Mesothelial cell of epicardium (in vitro differentiated cells): ENCODE data around the gene BBS9. TPM values are rescaled to one million over a fixed set of nuclear protein-coding genes. Genes with fewer than 3 reads are reported as not detected.

ENCODE experiments used
- DNase-seq, 2 experiments: peaks; one replicate each; pipeline ENCODE4 v3.0.0; 2021; ENCODE audit warnings: low spot score in 2 of 2; ENCODE audit not compliant: unreplicated experiment in 2 of 2
- H3K27ac Mint-ChIP-seq: 2 replicates; pipeline ENCODE4 v1.8.0; 2021; ENCODE audit warnings: mixed read lengths
- H3K27me3 Mint-ChIP-seq: 2 replicates; pipeline ENCODE4 v1.8.0; 2021; ENCODE audit warnings: low read depth, mixed read lengths
- H3K36me3 Mint-ChIP-seq: 2 replicates; pipeline ENCODE4 v1.8.0; 2021; ENCODE audit warnings: mixed read lengths
- H3K4me1 Mint-ChIP-seq: 2 replicates; pipeline ENCODE4 v1.8.0; 2021; ENCODE audit warnings: mixed read lengths
- H3K4me3 Mint-ChIP-seq: 2 replicates; pipeline ENCODE4 v1.8.0; 2021; ENCODE audit warnings: mild to moderate bottlenecking, moderate library complexity, mixed read lengths
- H3K9me3 Mint-ChIP-seq: 2 replicates; pipeline ENCODE4 v1.8.0; 2021; ENCODE audit warnings: mixed read lengths
- CTCF ChIP-seq: fragments of 200-600 bp; sonication (generic); IDR thresholded peaks from one replicate; pipeline ENCODE4 v1.5.0; 2021; ENCODE audit warnings: antibody characterized with exemption; ENCODE audit not compliant: unreplicated experiment
- total RNA-seq: library from RNA; stranded (reverse); gene quantifications from 3 replicates; pipeline ENCODE4 v1.2.1, GENCODE V29; 2021

BBS9 gene
- total RNA-seq, 1 donor from 2014 or later, result 26.9 TPM

GRCh38 chr7:33220231-33220630 lies 90.9 kb downstream of the BBS9 start:
- H3K9me3 Mint-ChIP-seq, result peaks cover 19% of the 10 kb centered on the region

GRCh38 chr7:33221390-33221789 lies 92.0 kb downstream of the BBS9 start:
- H3K4me1 Mint-ChIP-seq, result no peaks in the 10 kb centered on the region
- H3K36me3 Mint-ChIP-seq, result peaks cover 3% of the 10 kb centered on the region
- H3K9me3 Mint-ChIP-seq, result peaks cover 12% of the 10 kb centered on the region
- no peak for DNase-seq
- TF ChIP-seq CTCF, result no peak
- H3K27me3 Mint-ChIP-seq, result no peaks in the 10 kb centered on the region
- H3K4me3 Mint-ChIP-seq, result no peak overlapping the region
- H3K27ac Mint-ChIP-seq, result no peak overlapping the region

More at GRCh38 chr7:33220231-33220630, 90.9 kb downstream of the BBS9 start:
- no peak overlapping the region for H3K27ac Mint-ChIP-seq
- peaks cover 6% of the 10 kb centered on the region for H3K36me3 Mint-ChIP-seq
- no peaks in the 10 kb centered on the region for H3K4me1 Mint-ChIP-seq
- no peak for TF ChIP-seq CTCF
- no peak overlapping the region for H3K4me3 Mint-ChIP-seq
- no peak for DNase-seq
- no peaks in the 10 kb centered on the region for H3K27me3 Mint-ChIP-seq

GRCh38 chr7:33232632-33233145 lies 103.3 kb downstream of the BBS9 start:
- Mint-ChIP-seq H3K4me1 (peaks cover 6% of the 10 kb centered on the region), H3K27ac (no peak overlapping the region)

GRCh38 chr7:33233659-33234058 lies 104.3 kb downstream of the BBS9 start:
- Mint-ChIP-seq H3K9me3 (peaks cover 10% of the 10 kb centered on the region), H3K27ac (no peak overlapping the region), H3K4me3 (no peak overlapping the region), H3K36me3 (peaks cover 6% of the 10 kb centered on the region), H3K4me1 (peaks cover 6% of the 10 kb centered on the region), H3K27me3 (no peaks in the 10 kb centered on the region)
- no peak for TF ChIP-seq CTCF
- DNase-seq, result no peak

More at GRCh38 chr7:33232632-33233145, 103.3 kb downstream of the BBS9 start:
- no peaks in the 10 kb centered on the region for H3K27me3 Mint-ChIP-seq
- peaks cover 10% of the 10 kb centered on the region for H3K9me3 Mint-ChIP-seq
- peaks cover 6% of the 10 kb centered on the region for H3K36me3 Mint-ChIP-seq
- H3K4me3 Mint-ChIP-seq, result no peak overlapping the region
- DNase-seq, result no peak
- TF ChIP-seq CTCF, result no peak

- Mint-ChIP-seq H3K27ac (no peak overlapping the region), H3K4me3 (no peak overlapping the region), H3K36me3 (no peaks in the 10 kb centered on the region), H3K9me3 (no peaks in the 10 kb centered on the region), H3K27me3 (no peaks in the 10 kb centered on the region), H3K4me1 (peaks cover 6% of the 10 kb centered on the region)
- TF ChIP-seq CTCF, result no peak
- no peak for DNase-seq
Observed at GRCh38 chr7:33237036-33237435, 107.7 kb downstream of the BBS9 start.

GRCh38 chr7:33243319-33243881 lies 114.0 kb downstream of the BBS9 start:
- Mint-ChIP-seq H3K9me3 (no peaks in the 10 kb centered on the region), H3K4me1 (peaks cover 3% of the 10 kb centered on the region), H3K4me3 (no peak overlapping the region), H3K27ac (no peak overlapping the region), H3K27me3 (no peaks in the 10 kb centered on the region), H3K36me3 (no peaks in the 10 kb centered on the region)
- TF ChIP-seq CTCF, result peak; percentile 58
- no peak for DNase-seq
